Lower leg skin (tissue), 4 donors: ENCODE results near the gene STUM. TPM values are rescaled to one million over a fixed set of nuclear protein-coding genes. Genes with fewer than 3 reads are reported as not detected.

Source experiments
- DNase-seq, 2 donors: peaks; one replicate each; pipeline ENCODE4 v3.0.0-alpha.2; 2019; ENCODE audit warnings: low spot score in 2 of 2
- H3K4me3 ChIP-seq: fragments of 200-600 bp; sonication (generic); 2 replicates; pipeline ENCODE4 v1.5.1; 2017; ENCODE audit warnings: mild to moderate bottlenecking, low read depth; ENCODE audit not compliant: poor library complexity, severe bottlenecking
- CTCF ChIP-seq, 3 donors: fragments of 450-650 bp; IDR thresholded peaks; one replicate each; pipeline ENCODE4 v1.5.1; 2016; ENCODE audit warnings: antibody characterized with exemption in 3 of 3, mild to moderate bottlenecking in 3 of 3, moderate library complexity in 2 of 3
- POLR2A ChIP-seq, 2 donors: fragments of 450-650 bp; IDR thresholded peaks; one replicate each; pipeline ENCODE4 v1.6.1; 2016 to 2017; ENCODE audit warnings: antibody characterized with exemption in 2 of 2, mild to moderate bottlenecking in 1 of 2, moderate library complexity in 1 of 2
- WGBS, 2 donors: methylation state at CpG; one replicate each; pipeline ENCODE4 v1.1.5; 2018; 5-methylcytosine and 5-hydroxymethylcytosine counted together
- intact Hi-C: fragments of 100-400 bp; cut with DNase I; formaldehyde crosslinking; loops from one replicate; pipeline ENCODE4 v1.15.0; 2023; ENCODE audit warnings: low total_unique reads
- total RNA-seq, 4 donors: library from RNA; depleted of rRNA; stranded (reverse); fragments of >200 nt; gene quantifications; one replicate each; pipeline ENCODE4 v1.1.0, GENCODE V29; 2016

Gene STUM
- total RNA-seq, 4 donors from 2014 or later, result 1.0 to 6.6 (median 3.4) TPM

GRCh38 chr1:226618380-226618779, 69.8 kb downstream of the STUM start:
- 69 to 90% methylated on average over 4 to 5 of the region's 5 CpGs for WGBS, 2 donors
- H3K4me3 ChIP-seq, result no peak overlapping the region
- TF ChIP-seq POLR2A (IDR thresholded peaks at IDR 0.05) (no peak), CTCF (IDR thresholded peaks at IDR 0.05) (no peak)
- intact Hi-C loops, result no loop called here
- DNase-seq, result peak in 1 of 2 donors; percentile 63

DNA sequence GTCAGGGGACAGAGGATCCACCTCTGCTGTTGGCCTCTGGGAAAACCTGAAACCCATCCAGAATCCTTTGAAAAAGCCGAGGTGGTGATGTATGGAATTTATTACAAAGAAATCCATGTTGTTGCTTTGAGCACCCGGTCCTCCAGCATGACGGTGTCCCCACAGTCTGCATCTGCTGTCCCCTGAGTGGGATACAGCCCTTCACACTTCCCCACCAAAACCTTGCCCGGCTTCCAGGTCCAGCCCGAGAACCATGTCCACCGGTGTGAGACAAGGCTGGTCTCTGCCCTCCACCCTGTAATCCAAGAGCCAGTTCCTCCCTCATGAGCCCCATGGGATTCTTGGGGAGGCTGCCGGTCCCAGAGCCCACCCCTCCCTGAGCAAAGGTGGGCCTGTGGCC, 70.5 kb downstream of the STUM start:
- intact Hi-C loops, result no loop called here
- no peak overlapping the region for H3K4me3 ChIP-seq
- peak in 1 of 2 donors; percentile 58 for DNase-seq
- TF ChIP-seq POLR2A (IDR thresholded peaks at IDR 0.05) (no peak), CTCF (IDR thresholded peaks at IDR 0.05) (no peak)
- 77 to 85% methylated on average over 6 to 7 of the region's 7 CpGs for WGBS, 2 donors

DNA sequence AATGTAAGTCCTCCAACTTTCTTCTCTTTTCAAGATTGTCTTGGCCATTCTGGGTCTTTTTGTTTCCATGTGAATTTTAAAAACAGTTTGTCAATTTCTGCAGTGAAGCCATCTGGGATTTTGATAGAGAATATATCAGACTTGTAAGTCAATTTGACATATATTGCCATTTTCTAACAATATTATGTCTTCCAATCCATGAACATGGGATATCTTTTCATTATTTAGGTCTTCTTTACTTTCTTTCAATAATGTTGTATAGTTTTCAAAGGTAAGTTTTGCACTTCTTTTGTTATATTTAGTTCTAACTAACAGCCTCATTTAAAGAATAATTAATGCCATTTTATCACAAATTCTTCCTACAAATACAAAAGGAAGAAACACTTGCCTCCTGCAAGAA, 73.4 kb downstream of the STUM start:
- no peak for DNase-seq
- H3K4me3 ChIP-seq, result no peak overlapping the region
- intact Hi-C loops, result loop anchor here (5.0 kb wide), 1 partner anchor 205 kb away; no protein-coding TSS in a partner anchor
- TF ChIP-seq CTCF (IDR thresholded peaks at IDR 0.05), result no peak
- TF ChIP-seq POLR2A (IDR thresholded peaks at IDR 0.05), result no peak

DNA sequence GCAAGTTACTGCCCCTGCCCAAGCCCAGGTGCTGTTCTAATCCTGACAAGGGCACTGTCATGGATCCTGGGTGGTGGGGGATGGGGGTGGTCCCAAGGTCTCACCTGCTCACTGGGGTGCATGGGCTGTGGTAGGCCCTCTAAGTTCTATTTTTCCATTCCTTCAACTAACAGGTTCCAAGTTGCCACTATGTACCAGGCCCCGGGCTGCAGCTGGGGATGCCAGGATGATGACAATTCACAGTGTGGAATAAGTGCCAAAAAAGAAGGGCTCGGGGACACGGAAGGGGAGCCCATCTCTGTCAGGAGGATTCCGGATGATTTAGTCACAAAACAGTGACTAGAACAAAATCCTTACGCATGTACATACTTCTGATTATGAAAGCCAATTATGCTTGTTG, 76.0 kb downstream of the STUM start:
- 36 to 41% methylated on average over 5 of the region's 5 CpGs for WGBS, 2 donors
- peak in 1 of 2 donors; percentile 84 for DNase-seq
- H3K4me3 ChIP-seq, result no peak overlapping the region
- TF ChIP-seq CTCF (IDR thresholded peaks at IDR 0.05) (no peak), POLR2A (IDR thresholded peaks at IDR 0.05) (no peak)
- intact Hi-C loops, result loop anchor here (5.0 kb wide), 1 partner anchor 203 kb away; no protein-coding TSS in a partner anchor

DNA sequence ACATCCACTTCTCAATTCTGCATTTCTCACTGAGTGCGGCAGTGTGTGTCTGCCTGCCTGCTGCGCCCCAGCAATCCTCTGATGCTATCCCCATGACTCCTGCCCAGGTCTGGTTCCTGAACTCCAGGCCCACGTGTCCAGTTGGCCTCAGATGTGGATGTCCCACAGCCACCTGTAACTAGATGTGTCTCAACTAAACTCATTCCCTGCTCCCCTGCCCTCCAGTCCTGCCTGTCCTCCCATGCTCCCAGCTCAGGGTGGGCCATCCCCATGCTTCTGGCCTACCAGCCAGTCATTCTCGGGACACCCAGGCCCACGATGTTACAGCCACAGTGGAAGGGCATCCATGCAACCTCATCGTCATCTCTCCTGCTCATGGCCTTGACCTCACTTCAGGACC, 76.8 kb downstream of the STUM start:
- 97% methylated on average over 6 of the region's 6 CpGs for WGBS, 2 donors
- H3K4me3 ChIP-seq, result no peak overlapping the region
- no peak for DNase-seq
- TF ChIP-seq CTCF (IDR thresholded peaks at IDR 0.05), result no peak
- no peak for TF ChIP-seq POLR2A (IDR thresholded peaks at IDR 0.05)
- intact Hi-C loops, result no loop called here

- intact Hi-C loops, result no loop called here
- peak in 1 of 2 donors; percentile 80 for DNase-seq
- 73 to 81% methylated on average over 10 of the region's 10 CpGs for WGBS, 2 donors
- TF ChIP-seq CTCF (IDR thresholded peaks at IDR 0.05) (no peak), POLR2A (IDR thresholded peaks at IDR 0.05) (no peak)
- H3K4me3 ChIP-seq, result no peak overlapping the region
Observed at GRCh38 chr1:226625832-226626576, 77.4 kb downstream of the STUM start.
